Neuronal stem cell (in vitro differentiated cells): ENCODE data around the gene MUSK. TPM values are rescaled to one million over a fixed set of nuclear protein-coding genes. Genes with fewer than 3 reads are reported as not detected.

Experiments used
- DNase-seq: peaks from one replicate; pipeline ENCODE4 v3.0.0-alpha.2; 2013; ENCODE audit warnings: low spot score
- H2AFZ ChIP-seq: one replicate; pipeline ENCODE4 v1.6.1; 2013; ENCODE audit warnings: mild to moderate bottlenecking, low read length, inconsistent platforms
- H2AK5ac ChIP-seq: 2 replicates; pipeline ENCODE4 v1.6.1; 2013; ENCODE audit warnings: low read depth, mild to moderate bottlenecking, inconsistent platforms, low read length, moderate library complexity, mixed read lengths
- H2BK120ac ChIP-seq: 2 replicates; pipeline ENCODE4 v1.6.1; 2013; ENCODE audit warnings: low read depth, mild to moderate bottlenecking, inconsistent platforms, low read length, moderate library complexity, mixed read lengths
- H2BK12ac ChIP-seq: one replicate; pipeline ENCODE4 v1.6.1; 2013; ENCODE audit warnings: low read length, inconsistent platforms
- H2BK15ac ChIP-seq: 2 replicates; pipeline ENCODE4 v1.6.1; 2013; ENCODE audit warnings: mild to moderate bottlenecking, low read length, inconsistent platforms, mixed read lengths
- H2BK5ac ChIP-seq: one replicate; pipeline ENCODE4 v1.6.1; 2013; ENCODE audit warnings: inconsistent platforms, mild to moderate bottlenecking, low read length, moderate library complexity
- H3K14ac ChIP-seq: one replicate; pipeline ENCODE4 v1.6.1; 2013; ENCODE audit warnings: low read length, inconsistent platforms
- H3K18ac ChIP-seq: 2 replicates; pipeline ENCODE4 v1.6.1; 2013; ENCODE audit warnings: low read length, inconsistent platforms
- H3K23ac ChIP-seq: 2 replicates; pipeline ENCODE4 v1.6.1; 2013; ENCODE audit warnings: low read depth, mild to moderate bottlenecking, mixed read lengths, low read length, inconsistent platforms; ENCODE audit not compliant: poor library complexity
- H3K27ac ChIP-seq: replicated peaks from 3 replicates; pipeline ENCODE4 v1.5.1; 2013; ENCODE audit warnings: low read length, inconsistent platforms
- H3K27me3 ChIP-seq, 3 experiments: 2 replicates each; pipeline ENCODE4 v1.6.1; 2013; ENCODE audit warnings: low read length in 3 of 3, mild to moderate bottlenecking in 2 of 3, inconsistent platforms in 1 of 3, low read depth in 1 of 3, mixed read lengths in 1 of 3, moderate library complexity in 1 of 3; ENCODE audit not compliant: control insufficient read depth in 3 of 3, insufficient read depth in 3 of 3
- H3K36me3 ChIP-seq, 2 donors: replicated peaks in 1 of 2; 2 replicates each; pipeline ENCODE4 v1.6.1; 2013; ENCODE audit warnings: low read length in 2 of 2; ENCODE audit not compliant: control insufficient read depth in 2 of 2, insufficient read depth in 2 of 2
- H3K4ac ChIP-seq: 2 replicates; pipeline ENCODE4 v1.6.1; 2013; ENCODE audit warnings: inconsistent platforms, mild to moderate bottlenecking, low read length, moderate library complexity
- H3K4me1 ChIP-seq, 2 donors: 1 replicate in 1 of 2; 2 replicates in 1 of 2; pipeline ENCODE4 v1.6.1; 2013; ENCODE audit warnings: low read length in 2 of 2, low read depth in 1 of 2; ENCODE audit not compliant: control insufficient read depth in 2 of 2, insufficient read depth in 1 of 2
- H3K4me2 ChIP-seq: one replicate; pipeline ENCODE4 v1.6.1; 2013; ENCODE audit warnings: mild to moderate bottlenecking, low read length, inconsistent platforms; ENCODE audit not compliant: insufficient read depth, poor library complexity, severe bottlenecking
- H3K4me3 ChIP-seq, 2 donors: 2 replicates each; pipeline ENCODE4 v1.5.1; 2013; ENCODE audit warnings: low read length in 2 of 2, mild to moderate bottlenecking in 2 of 2, inconsistent platforms in 1 of 2, moderate library complexity in 1 of 2
- H3K79me1 ChIP-seq: one replicate; pipeline ENCODE4 v1.6.1; 2013; ENCODE audit warnings: low read depth, mild to moderate bottlenecking, inconsistent platforms, low read length, moderate library complexity
- H3K9ac ChIP-seq: one replicate; pipeline ENCODE4 v1.6.1; 2013; ENCODE audit warnings: mild to moderate bottlenecking, low read depth, low read length, inconsistent platforms; ENCODE audit not compliant: poor library complexity
- H3K9me3 ChIP-seq, 2 donors: replicated peaks in 1 of 2; 2 replicates each; pipeline versions ENCODE3 to v1.6.1; 2013; ENCODE audit warnings: low read length in 2 of 2, mild to moderate bottlenecking in 2 of 2, inconsistent platforms in 1 of 2, low read depth in 1 of 2, mixed read lengths in 1 of 2, moderate library complexity in 1 of 2; ENCODE audit not compliant: control insufficient read depth in 2 of 2, insufficient read depth in 1 of 2
- H4K8ac ChIP-seq: one replicate; pipeline ENCODE4 v1.6.1; 2013; ENCODE audit warnings: low read depth, mild to moderate bottlenecking, inconsistent platforms, low read length, moderate library complexity
- H4K91ac ChIP-seq: one replicate; pipeline ENCODE4 v1.6.1; 2013; ENCODE audit warnings: low read length, low read depth, mild to moderate bottlenecking, inconsistent platforms; ENCODE audit not compliant: poor library complexity
- WGBS, 2 donors: extraction: QIAGEN DNeasy Blood & Tissue Kit; methylation state at CpG; one replicate each; pipeline ENCODE4 v1.1.7; 2013; ENCODE audit warnings: missing lambda C conversion rate in 2 of 2, mixed read lengths in 1 of 2; ENCODE audit not compliant: insufficient read length in 2 of 2, insufficient replicate concordance in 1 of 2; ENCODE audit errors: extremely low coverage in 2 of 2; 5-methylcytosine and 5-hydroxymethylcytosine counted together
- polyA plus RNA-seq, 2 experiments: library from polyadenylated mRNA; stranded (reverse); fragments of 200-250 nt; gene quantifications; one replicate each; pipeline ENCODE4 v1.2.3, GENCODE V29; 2013

MUSK gene
- not detected for polyA plus RNA-seq (2013, experiment 1 of 2)
- polyA plus RNA-seq (2013, experiment 2 of 2): not detected

DNA sequence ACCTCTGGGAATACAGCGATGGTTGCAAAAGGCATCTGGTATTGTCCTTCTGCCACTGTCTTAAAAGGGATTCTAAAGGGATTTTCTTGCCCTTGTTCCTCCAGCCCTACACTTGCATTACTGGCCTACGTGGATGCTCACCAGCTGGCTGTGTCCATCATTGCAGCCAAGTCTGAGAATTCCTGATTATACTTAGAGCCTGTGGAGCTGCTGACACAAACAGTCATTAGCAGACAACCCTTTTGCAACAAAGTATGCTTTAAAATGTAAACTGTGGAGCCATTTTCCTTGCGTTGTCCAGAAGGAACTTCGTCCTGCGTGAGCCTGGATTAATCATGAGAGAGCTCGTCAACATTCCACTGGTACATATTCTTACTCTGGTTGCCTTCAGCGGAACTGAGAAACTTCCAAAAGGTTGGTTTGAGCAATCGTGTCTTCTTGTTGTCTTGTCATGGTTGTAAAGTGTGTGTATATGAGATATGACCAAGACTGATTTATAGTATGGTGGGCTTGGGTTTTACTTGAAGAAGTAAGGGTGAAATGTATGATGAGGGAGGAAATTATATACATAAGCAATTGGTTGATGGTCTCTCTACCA lies at the start of gene MUSK:
TSS of gene MUSK (plus strand) at position 222 of the 598 bp plus-strand sequence. CDS start at position 336, 114 bp downstream.
- Histone ChIP-seq H2BK15ac (no peak within 1 kb of the TSS), H3K18ac (no peak within 1 kb of the TSS), H2BK5ac (no peak within 1 kb of the TSS), H4K91ac (no peak within 1 kb of the TSS), H3K9ac (no peak within 1 kb of the TSS), H3K27ac (no peak within 1 kb of the TSS), H3K27me3 (no peaks in the 10 kb centered on the region), H2BK12ac (no peak within 1 kb of the TSS), H3K79me1 (no peaks in the 10 kb centered on the region), H3K14ac (no peak within 1 kb of the TSS), H3K4me1 (no peaks in the 10 kb centered on the region), H2AK5ac (no peak within 1 kb of the TSS), H2BK120ac (no peak within 1 kb of the TSS), H3K4ac (no peak within 1 kb of the TSS), H3K4me2 (no peak within 1 kb of the TSS), H3K4me3 (no peak within 1 kb of the TSS), H3K36me3 (no peaks in the 10 kb centered on the region), H3K23ac (no peak within 1 kb of the TSS), H3K9me3 (no peaks in the 10 kb centered on the region), H4K8ac (no peak within 1 kb of the TSS), H2AFZ (no peak within 1 kb of the TSS)
- no CpG with 5 or more reads among the region's 8 CpGs for WGBS, 2 donors
- DNase-seq: no peak

DNA sequence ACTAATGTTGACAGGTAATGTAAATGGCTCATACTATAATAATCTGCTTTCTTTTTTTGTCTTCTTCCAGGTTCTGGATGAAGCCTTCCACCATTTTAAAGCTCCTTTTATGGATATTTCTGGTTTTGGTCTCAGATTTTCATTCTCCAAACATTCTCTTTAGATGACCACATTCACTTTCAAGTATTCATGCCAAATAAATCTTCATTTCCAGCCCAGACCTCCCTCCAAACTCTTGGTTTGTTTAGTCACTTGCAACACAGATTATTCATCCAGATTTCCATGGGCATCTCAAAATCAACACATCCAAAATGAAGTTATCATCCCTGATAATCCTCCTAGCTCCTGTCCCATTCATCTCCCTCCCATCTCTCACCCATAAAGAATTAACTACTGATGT lies 48.8 kb upstream of the MUSK start:
- Histone ChIP-seq H3K14ac (no peak overlapping the region), H2AK5ac (no peak overlapping the region), H3K4me2 (no peak overlapping the region), H3K9ac (no peak overlapping the region), H3K4me1 (peaks cover 0 to 8% of the 10 kb centered on the region in 2 donors), H3K4me3 (no peak overlapping the region), H2AFZ (no peak overlapping the region), H3K36me3 (no peaks in the 10 kb centered on the region), H4K8ac (no peak overlapping the region), H3K79me1 (no peaks in the 10 kb centered on the region), H2BK5ac (no peak overlapping the region), H3K27me3 (no peaks in the 10 kb centered on the region), H3K4ac (no peak overlapping the region), H3K23ac (no peak overlapping the region), H4K91ac (no peak overlapping the region), H3K27ac (no peak overlapping the region), H3K9me3 (no peaks in the 10 kb centered on the region), H2BK15ac (no peak overlapping the region), H3K18ac (no peak overlapping the region), H2BK12ac (no peak overlapping the region), H2BK120ac (no peak overlapping the region)
- DNase-seq: no peak

DNA sequence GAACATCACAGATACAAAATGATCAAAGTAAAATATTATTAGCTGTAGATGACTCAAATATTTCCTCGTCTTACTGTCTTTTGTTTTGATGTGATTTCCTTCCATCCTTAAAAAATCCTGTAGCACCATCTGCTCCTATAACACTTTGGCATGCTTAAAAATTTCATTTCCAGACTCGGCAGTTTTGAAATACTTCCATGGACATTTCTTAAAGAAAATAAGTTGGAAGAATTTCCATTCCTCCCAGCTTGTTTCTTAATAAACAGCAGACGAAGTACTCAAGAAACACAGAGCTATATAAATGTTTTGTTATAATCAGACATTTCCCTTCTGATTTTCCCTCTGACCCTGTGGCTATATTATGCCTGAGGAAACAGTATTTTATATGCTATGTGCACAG lies 47.9 kb upstream of the MUSK start:
- Histone ChIP-seq H4K8ac (no peak overlapping the region), H3K14ac (no peak overlapping the region), H3K36me3 (no peaks in the 10 kb centered on the region), H2BK120ac (no peak overlapping the region), H3K4me2 (no peak overlapping the region), H3K27me3 (no peaks in the 10 kb centered on the region), H2BK5ac (no peak overlapping the region), H3K4me3 (no peak overlapping the region), H2AK5ac (no peak overlapping the region), H2BK12ac (no peak overlapping the region), H3K4me1 (peaks cover 0 to 8% of the 10 kb centered on the region in 2 donors), H4K91ac (no peak overlapping the region), H3K9me3 (no peaks in the 10 kb centered on the region), H3K23ac (no peak overlapping the region), H3K18ac (no peak overlapping the region), H3K4ac (no peak overlapping the region), H3K79me1 (no peaks in the 10 kb centered on the region), H3K27ac (no peak overlapping the region), H2AFZ (no peak overlapping the region), H3K9ac (no peak overlapping the region), H2BK15ac (no peak overlapping the region)
- no peak for DNase-seq
- no CpG with 5 or more reads among the region's 3 CpGs for WGBS, 2 donors

DNA sequence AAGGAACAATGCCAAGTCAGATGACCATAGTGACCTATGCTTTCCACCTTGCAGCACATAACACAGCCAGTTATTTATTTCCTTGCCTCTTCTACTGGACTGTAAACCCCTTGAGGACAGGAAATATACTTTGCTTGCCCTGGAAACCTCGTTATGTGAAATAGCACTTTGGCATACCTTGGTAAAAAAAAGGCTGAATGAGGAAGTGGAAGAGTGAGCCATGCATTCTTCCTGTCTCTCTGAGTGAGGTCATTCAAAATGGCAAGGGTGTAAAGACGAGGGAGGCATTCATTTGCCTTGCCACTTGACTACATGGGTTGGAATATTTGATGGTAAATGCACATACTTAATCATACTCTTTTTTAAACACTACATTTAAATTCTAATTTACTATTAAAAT lies 46.2 kb upstream of the MUSK start:
- no peak overlapping the region for H2BK15ac ChIP-seq
- no peak overlapping the region for H4K8ac ChIP-seq
- no peaks in the 10 kb centered on the region for H3K79me1 ChIP-seq
- no peak overlapping the region for H2AFZ ChIP-seq
- no peaks in the 10 kb centered on the region for H3K27me3 ChIP-seq
- no peak overlapping the region for H3K4ac ChIP-seq
- no peak overlapping the region for H3K4me3 ChIP-seq
- peaks cover 0 to under 1% of the 10 kb centered on the region in 2 donors for H3K4me1 ChIP-seq
- no peak for DNase-seq
- H3K14ac ChIP-seq: no peak overlapping the region
- H3K4me2 ChIP-seq: no peak overlapping the region
- H3K9me3 ChIP-seq: no peaks in the 10 kb centered on the region
- H3K27ac ChIP-seq: no peak overlapping the region
- H3K36me3 ChIP-seq: no peaks in the 10 kb centered on the region
- H2BK12ac ChIP-seq: no peak overlapping the region
- H3K23ac ChIP-seq: no peak overlapping the region
- H2BK120ac ChIP-seq: no peak overlapping the region
- no peak overlapping the region for H2AK5ac ChIP-seq
- H4K91ac ChIP-seq: no peak overlapping the region
- no CpG with 5 or more reads among the region's 2 CpGs for WGBS, 2 donors
- no peak overlapping the region for H3K9ac ChIP-seq
- no peak overlapping the region for H3K18ac ChIP-seq
- no peak overlapping the region for H2BK5ac ChIP-seq
